GM19463 (cell line): ENCODE results near the gene PIGX.

Experiments used
- ATAC-seq: cut with Tn5 transposase; IDR thresholded peaks from one replicate; pipeline ENCODE4 v1.9.1; 2021; ENCODE audit warnings: mild to moderate bottlenecking, moderate library complexity; ENCODE audit not compliant: unreplicated experiment

The PIGX gene

DNA sequence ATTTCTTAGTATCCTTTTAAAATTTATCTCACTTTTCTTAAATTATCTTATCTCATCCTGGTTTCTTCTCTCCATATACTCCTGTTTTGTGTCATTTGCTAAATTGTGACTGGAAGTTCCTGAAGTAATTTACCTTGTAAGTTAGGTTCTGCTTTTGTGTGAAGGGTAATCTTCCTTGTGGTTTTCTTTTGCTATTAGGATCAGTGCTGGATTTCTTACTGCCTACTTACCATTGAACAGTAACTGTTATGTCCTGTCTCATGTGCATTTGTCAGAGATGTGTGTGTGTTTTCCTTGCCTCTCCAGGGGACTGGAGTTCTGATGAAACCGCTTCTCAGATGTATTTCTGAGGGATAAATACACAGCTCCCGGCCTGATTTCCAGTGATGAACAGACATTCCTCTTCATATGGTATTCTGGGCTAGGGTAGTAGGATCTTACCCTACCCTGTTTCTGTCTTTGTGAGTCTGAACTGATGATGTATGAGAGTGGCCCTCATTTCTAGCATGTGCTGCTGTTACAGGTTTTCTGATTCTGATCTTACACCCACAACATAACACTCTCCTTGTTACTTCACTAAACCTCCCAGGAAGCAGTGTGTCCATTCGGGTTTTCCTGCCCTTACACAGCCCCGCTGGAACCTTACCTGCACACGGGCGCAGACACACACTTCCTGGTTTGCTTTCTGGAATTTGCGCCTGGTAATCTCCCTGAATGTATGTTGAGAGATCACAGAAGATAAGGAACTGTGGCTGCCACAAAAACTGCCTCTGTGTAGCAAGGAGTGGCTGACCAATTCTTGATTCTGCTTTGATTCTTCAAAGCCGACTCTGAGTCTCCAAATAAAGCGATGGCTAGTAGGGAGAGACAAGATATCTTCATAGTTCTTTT lies 42.2 kb downstream of the PIGX start:
- no peak for ATAC-seq

DNA sequence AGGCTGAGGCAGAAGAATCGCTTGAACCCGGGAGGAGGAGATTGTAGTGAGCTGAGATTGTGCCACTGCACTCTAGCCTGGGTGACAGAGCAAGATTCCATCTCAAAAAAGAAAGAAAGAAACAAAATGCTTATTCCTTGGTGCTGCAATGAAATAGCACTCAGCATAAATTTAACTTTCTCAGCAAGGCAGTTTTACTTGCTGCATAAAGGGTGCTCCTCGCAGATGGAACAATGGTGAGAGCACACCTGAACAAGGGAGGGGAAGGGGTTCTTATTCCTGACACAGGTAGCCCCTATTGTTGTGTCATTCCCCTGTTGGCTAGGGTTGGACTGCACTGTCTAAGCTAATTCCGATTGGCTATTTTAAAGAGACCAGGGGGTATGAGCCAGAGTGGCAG lies 44.6 kb downstream of the PIGX start:
- no peak for ATAC-seq

DNA sequence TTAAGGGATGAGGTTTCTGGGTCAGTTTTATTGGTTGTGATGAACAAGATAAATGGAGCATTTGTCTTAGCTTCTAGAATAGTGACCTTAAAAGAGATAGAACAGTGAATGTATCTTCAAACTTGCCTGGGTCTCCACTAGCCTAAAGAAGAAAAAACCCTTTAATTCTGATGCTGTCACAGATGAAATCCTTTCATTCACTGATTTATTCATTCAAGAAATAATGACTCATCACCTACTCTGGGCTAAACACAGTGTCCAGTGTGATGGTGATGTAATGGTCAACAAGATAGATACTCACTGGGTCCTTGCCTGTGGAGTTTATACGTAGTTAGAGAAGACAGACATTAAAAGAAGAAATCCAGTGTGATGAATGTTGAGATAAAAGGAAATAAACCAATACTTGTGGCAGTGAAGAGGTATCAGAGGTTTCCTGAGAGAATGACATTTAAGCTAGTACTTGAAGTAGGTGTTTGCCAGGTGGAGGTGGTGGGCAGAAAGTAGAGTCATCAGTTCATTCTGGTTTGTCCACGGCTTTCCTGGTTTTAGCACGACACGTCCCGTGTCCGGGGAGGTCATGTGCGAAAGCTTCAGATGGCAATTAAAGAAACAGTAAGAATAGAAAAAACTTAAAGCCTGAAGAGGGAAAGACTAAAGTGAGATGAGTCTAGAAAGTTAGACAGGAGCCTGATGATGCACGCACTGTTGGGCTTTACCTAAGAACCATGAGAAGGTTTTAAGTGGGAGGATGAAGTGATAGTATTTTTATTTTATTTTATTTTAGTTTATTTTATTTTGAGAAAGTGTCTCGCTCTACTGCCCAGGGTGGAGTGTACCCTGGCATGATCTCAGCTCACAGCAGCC lies 45.9 kb downstream of the PIGX start:
- no peak for ATAC-seq

DNA sequence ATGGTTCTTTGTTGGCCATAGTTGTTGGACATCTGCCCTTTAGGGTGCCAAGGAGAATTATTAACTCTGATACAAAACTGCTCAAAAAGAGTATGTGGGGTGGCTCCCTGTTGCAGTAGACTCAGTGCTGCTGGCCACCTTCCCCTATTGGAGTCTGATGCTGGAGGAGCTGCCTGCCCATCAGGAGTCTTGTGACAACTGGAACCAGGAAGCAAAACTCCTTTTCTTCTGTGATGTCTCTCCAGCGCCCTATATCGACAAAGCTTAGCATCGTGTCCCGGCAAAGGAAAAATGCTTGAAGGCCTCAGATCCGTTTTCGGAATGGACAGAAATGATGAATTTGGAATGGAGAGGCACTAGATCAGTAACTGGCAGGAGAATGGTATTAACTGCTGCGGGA lies 51.0 kb downstream of the PIGX start:
- ATAC-seq: no peak

DNA sequence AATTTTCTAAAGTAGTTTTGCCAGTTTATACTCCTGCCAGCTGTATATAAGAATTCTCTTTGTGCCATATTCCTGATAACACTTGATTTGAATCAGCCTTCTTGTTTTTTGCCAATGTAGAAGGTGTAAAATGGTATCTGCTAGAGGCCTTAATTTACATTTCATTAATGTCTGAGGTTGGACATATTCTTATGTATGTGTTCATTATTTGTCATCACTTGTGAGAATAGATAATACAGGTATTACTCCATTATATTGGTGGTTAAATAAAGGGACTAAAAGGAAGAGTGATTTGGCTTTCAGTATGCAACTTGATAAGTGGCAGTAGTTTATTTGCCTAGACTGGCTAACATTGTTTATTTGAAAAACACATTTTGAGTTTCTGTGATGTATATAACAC lies 53.3 kb downstream of the PIGX start:
- ATAC-seq: no peak

DNA sequence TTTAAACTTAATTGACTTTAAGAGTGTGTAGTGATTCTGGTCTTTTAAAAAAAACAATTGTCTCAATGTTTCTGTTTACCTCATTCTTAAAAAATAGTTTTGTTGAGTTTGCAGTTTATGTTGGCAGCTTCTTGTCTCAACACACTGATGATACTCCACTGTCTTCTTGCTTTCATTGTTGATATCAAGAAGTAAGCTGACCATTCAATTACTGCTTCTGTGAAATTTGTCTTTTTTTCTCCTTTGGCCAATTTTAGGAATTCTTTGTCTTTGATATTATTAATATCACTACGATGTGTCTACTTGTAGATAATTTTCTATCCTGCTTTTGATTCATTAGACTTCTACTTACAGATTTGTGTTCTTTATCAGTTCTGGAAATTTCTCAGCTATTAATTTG lies 58.9 kb downstream of the PIGX start:
- ATAC-seq: no peak

DNA sequence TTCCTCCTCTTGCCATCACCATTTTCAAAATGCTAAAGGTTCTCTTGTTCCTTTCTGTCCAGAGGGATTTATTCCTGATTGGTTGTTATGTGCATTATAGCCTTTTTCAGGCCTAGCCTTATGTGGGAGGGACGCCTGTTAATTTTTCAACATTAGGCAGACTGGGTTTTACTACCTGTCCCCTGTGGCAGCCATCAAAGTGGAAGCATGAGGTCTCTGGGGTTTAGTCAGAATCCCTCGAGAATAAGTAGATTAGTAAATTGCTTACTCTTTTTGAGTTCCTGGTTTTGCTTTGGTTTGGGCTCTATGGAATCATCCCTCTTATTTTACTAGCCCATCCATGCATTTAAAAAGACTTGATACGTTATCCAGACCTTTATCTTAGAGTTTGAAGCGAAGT lies 59.9 kb downstream of the PIGX start:
- ATAC-seq: no peak

DNA sequence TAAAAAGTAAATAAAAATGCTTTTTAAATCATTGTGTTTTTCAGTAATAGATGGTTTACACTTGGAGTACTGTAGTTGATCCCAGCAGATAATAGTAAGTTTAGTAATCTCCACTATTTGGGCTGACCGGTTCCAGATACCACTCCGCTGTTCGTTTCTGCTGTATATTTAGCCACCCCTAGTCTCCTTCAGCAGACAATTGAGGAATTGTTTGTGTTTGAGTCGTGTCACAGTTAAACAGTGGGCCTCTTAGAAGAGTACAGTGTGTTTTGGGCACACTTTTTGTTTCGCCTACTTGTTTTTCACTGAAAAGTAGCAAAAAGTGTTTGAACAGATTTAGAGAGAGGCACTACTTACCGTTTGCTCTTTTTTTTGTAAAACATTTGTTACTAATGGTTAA lies 60.7 kb downstream of the PIGX start:
- ATAC-seq: no peak

DNA sequence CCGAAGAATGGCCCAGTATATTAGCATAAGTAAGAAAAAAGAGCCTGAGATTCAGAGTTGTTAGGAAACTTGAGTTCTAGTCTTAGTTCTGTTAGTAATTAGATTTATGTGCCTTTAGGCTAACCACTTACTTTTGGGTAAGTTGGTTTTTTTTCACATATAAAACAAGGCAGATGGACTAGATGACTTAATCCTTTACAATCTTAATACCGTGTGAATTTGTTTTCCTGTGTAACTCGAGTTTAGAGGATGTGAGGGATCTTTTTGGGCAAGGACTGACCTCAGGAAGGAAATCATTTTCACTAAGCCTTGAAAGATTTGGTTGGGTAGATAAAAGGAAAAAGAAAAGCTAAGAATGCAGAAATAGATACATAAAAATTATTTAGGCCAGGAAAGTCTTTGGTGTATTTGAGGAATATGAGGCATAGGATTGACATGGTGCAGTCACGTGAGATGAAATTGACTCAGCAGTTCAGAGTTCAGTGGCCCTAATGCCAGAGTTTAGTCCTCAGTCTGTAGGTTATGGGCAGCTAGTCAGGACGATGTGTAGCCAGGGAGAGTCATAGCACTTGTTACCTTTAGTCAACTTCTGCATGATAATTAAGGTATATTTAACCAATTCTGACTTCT lies 62.1 kb downstream of the PIGX start:
- no peak for ATAC-seq

DNA sequence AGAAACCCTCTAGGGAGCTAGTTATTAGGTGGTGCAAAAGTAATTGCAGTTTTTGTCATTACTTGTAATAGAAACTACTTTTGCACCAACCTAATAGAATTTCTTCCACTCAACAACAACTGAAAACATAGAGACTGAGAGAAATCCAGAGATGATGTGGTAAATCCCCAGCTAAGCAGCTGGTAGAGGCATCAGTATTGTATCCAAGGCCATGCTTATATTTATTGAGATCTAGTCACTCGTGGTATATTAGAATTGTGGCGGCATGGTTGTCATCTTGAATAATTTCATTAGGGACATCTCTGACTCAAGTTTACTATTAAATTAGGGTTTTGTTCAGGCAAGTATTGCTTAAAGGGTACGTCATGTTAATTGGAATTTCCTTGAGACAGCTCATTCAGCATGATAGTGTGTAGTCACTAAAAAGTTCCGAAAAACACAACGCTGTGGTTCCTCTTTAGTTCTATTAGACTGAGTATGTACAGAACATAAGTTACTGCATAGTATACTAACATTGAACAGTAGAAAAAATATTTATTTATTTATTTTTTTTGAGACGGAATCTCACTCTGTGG lies 62.8 kb downstream of the PIGX start:
- ATAC-seq: no peak

DNA sequence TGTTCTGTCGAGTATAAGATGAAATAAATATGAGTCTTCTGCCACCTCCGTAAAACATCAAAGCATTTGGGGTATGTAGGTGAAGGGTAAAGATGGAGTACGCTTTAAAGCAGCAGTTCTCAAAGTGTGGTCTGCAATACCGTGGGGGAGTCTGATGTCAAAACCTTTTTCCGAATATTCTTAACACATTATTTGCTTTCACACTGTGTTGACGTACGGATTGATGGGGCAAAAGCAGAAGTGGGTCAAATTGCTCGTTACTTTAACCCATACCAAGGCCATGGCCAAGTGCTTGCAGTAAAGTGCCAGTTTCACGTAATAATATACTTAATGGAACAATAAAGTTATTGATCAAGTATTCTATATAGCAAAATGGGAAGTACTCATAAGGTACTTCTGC lies 63.8 kb downstream of the PIGX start:
- ATAC-seq: no peak

DNA sequence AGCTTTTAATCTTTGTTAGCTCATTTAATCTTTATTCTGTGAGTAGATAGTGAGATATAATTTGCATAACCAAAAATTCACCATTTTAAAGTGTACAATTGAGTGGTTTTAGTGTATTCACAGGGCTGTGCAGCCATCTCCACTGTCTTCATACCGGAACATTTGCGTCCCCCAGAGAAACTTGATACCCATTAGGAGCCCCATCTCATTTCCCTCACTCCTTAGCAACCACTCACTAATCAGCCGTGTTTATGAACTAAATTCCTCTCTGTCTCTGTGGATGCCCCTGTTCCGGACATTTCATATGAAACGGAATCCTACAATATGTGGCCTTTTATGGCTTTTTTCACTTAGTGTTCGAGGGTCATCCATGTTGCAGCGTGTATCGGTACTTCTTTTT lies 65.7 kb downstream of the PIGX start:
- no peak for ATAC-seq

DNA sequence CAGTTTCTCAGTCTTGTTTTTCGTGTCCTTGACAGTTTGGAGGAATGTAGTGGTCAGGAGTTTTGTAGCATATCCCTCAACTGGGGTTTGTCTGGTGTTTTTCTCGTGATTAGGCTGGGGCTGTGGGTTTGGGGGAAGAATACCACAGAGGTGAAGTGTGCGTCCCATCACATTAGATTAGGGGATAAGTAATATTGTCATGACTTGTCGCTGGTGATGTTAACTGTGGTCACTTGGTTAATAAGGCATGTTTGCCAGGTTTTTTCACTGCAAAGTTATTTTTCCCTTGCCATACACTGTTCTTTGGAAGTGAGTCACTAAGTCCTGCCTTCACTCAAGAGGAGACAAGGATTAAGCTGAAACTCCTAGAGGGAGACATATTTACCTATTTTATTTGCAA lies 66.6 kb downstream of the PIGX start:
- ATAC-seq: no peak

DNA sequence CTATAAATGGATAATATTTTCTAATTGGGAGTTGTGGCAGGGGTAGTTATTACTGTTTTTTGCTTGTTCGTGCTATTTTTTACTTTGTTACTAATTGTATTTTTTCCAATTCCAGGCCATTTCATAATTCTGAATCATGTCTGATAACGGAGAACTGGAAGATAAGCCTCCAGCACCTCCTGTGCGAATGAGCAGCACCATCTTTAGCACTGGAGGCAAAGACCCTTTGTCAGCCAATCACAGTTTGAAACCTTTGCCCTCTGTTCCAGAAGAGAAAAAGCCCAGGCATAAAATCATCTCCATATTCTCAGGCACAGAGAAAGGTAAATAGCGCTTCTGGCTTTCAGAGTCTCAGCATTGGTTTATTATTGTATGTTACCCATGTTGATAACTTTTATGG lies 70.3 kb downstream of the PIGX start:
- ATAC-seq: no peak
